GM21381 (cell line): Measurements from ENCODE around the gene MTHFD2.
"Not testable (repeated sequence)": the region's sequence is repeated elsewhere in the genome, so short reads cannot be mapped to it uniquely, and the experiment has no call there.

Source experiments
- ATAC-seq: cut with Tn5 transposase; IDR thresholded peaks from one replicate; pipeline ENCODE4 v1.9.1; 2021; ENCODE audit warnings: mild to moderate bottlenecking, moderate library complexity; ENCODE audit not compliant: unreplicated experiment

The MTHFD2 gene

DNA sequence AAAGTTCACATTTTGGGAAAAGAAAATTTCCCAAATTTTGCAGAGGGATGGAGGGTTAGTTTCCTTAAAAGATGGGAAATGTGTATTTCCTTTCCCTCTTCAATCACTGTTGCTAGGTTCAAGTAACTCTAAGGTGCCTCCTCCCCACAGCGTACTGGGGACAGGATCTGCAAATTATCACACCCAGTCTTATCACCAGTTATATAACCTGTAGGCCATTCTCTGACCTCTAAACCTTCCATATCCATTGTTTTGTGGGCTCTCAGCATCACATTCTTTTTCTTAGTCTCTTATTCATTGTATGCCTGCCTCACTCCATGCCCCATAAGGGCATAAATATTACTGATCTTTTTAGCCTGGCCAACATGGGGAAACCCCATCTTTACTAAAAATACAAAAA is 3.6 kb upstream of the MTHFD2 start:
- ATAC-seq = no peak

DNA sequence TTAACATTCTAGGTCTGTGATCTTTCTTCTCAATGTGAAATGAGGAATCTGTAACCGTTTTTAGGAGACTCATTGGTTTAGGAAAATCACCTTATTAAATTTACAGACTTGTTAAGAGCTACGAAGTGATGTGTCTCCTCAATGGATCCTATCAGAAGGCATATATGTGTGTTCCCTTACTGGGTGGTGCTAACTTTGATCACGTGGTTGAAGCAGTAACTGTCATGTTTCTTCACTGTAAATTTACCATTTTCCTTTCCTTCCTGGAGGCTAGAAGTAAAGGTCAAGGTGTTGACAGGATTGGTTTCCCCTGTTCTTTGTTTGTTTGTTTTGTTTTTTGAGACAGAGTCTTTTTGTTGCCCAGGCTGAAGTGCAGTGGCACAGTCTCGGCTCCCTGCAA is 1.4 kb upstream of the MTHFD2 start:
- no peak for ATAC-seq

- no peak for ATAC-seq
Observed at GRCh38 chr2:74198023-74198460, 373 bp upstream of the MTHFD2 start.

DNA sequence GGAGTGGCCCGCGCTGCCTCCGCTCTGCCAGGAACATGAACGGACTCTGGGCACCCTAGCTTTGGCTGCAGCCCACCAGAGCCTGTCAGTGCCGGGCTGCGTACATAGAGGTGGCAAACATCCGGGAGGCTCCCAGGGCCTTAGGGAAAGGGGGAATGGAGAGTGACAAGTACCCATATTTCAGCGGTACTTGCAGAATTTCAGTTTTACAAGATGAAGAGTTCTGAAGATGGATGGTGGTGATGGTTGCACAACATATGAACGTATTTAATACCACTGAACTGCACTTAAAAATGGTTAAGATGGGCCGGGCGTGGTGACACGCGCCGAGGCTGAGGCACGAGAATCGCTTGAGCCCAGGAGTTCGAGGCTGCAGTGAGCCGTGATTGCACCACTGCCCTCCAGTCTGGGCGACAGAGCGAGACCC is 873 bp downstream of the MTHFD2 start:
- ATAC-seq = no peak

GRCh38 chr2:74199871-74200305 is 1.5 kb downstream of the MTHFD2 start:
- ATAC-seq = no peak

- ATAC-seq = no peak
Observed at GRCh38 chr2:74201196-74201595, 2.8 kb downstream of the MTHFD2 start.

- no peak for ATAC-seq
Observed at GRCh38 chr2:74201596-74201995, 3.2 kb downstream of the MTHFD2 start.

- no peak for ATAC-seq
Observed at GRCh38 chr2:74204436-74204835, 6.0 kb downstream of the MTHFD2 start.

DNA sequence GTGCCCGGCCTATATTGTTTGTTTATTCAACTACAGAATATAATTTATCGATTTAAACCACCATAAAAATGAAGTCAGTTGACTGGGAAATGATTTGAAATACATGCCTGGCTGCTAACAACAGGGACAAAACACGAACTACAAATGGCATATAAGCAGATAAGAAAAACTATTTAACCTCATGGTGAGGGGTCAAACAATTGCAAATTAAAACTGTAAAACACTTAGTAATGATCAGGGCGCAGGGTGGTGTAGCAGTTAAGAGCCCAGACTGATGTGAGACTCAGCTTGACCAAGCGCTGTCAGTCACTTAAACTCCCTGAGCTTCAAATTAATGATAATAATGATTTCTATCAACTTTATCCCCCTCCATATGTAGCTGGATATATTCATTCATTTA is 6.7 kb downstream of the MTHFD2 start:
- no peak for ATAC-seq

GRCh38 chr2:74205596-74205995 is 7.2 kb downstream of the MTHFD2 start:
- no peak for ATAC-seq

GRCh38 chr2:74206180-74206688 is 7.8 kb downstream of the MTHFD2 start:
- ATAC-seq = peak; percentile 82

- no peak for ATAC-seq
Observed at GRCh38 chr2:74212702-74213410, 14.4 kb downstream of the MTHFD2 start.

- ATAC-seq = not testable (repeated sequence)
Observed at GRCh38 chr2:74215771-74216170, 17.4 kb downstream of the MTHFD2 start.

GRCh38 chr2:74216642-74217041 is 18.2 kb downstream of the MTHFD2 start:
- ATAC-seq = no peak

- no peak for ATAC-seq
Observed at GRCh38 chr2:74219846-74220486, 21.6 kb downstream of the MTHFD2 start.

- ATAC-seq = no peak
Observed at GRCh38 chr2:74221091-74221490, 22.7 kb downstream of the MTHFD2 start.

- ATAC-seq = no peak
Observed at GRCh38 chr2:74221604-74222299, 23.3 kb downstream of the MTHFD2 start.

- no peak for ATAC-seq
Observed at GRCh38 chr2:74222300-74222650, 23.9 kb downstream of the MTHFD2 start.

DNA sequence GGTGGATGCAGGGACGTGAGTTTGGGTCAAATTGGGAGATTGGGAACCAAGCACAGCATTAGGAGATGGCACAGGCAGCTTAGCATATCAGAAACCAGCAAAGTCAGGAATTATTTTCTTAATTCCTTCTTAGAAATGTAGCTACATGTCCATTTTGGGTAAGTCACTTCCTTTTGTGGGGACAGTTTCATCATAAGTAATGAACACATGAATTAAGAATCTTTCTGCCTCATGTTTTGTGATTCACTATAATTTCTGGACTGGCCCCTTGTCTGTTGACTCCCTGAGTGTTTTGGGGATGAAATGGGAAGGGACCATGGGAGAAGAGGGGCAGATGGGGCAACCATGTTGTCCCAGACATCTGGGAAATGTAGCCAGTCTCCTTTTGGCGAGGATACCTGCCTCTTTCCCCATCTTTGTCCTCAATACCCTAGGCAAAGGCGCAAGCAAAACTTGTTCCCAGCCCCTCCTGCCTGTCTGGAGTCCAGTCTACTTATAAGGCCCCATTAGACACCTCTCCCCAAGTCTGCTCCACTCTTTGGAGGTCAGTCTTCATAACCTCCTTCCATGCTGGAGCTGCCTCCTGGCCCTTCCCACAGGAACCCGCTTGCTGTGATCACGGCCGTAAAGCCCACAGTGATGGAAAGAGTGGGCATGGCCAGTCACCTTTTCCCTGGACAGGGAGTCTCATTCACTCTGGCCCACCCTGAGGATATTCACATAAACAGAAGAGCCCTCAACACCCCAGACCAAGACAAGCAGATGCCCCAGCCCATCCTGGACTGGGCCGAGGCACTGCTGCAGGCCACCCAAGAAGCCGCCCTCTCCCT is 25.7 kb downstream of the MTHFD2 start:
- ATAC-seq = no peak

- no peak for ATAC-seq
Observed at GRCh38 chr2:74225698-74226459, 27.5 kb downstream of the MTHFD2 start.
